BE2C (cell line): ENCODE data around the gene A3GALT2. TPM values are rescaled to one million over a fixed set of nuclear protein-coding genes. Genes with fewer than 3 reads are reported as not detected.

Source experiments
- DNase-seq: peaks from one replicate; pipeline ENCODE4 v3.0.0-alpha.2; 2020
- H3K27me3 ChIP-seq: fragments of 250-450 bp; sonication (Bioruptor Pico); 2 replicates; pipeline ENCODE4 v1.5.1; 2020; ENCODE audit warnings: mild to moderate bottlenecking
- H3K36me3 ChIP-seq: fragments of 250-450 bp; sonication (Bioruptor Pico); 2 replicates; pipeline ENCODE4 v1.5.1; 2020; ENCODE audit warnings: mild to moderate bottlenecking
- H3K4me1 ChIP-seq: fragments of 250-450 bp; sonication (Bioruptor Pico); 2 replicates; pipeline ENCODE4 v1.5.1; 2020
- H3K4me3 ChIP-seq: 2 replicates; pipeline ENCODE4 v1.5.1; 2011; ENCODE audit warnings: low read depth, low read length
- H3K9me3 ChIP-seq: fragments of 250-450 bp; sonication (Bioruptor Pico); 2 replicates; pipeline ENCODE4 v1.5.1; 2020
- polyA plus RNA-seq: library from polyadenylated mRNA; unstranded; fragments of >200 nt; gene quantifications from one replicate; pipeline ENCODE4 v1.2.1, GENCODE V29; 2012; ENCODE audit warnings: low read depth, missing spikeins; ENCODE audit not compliant: insufficient read length, insufficient read depth
- TF ChIP-seq, protein P1 (sequence below): IDR thresholded peaks from 2 replicates; pipeline ENCODE4 v1.5.1; 2012; ENCODE audit warnings: mild to moderate bottlenecking, low read depth, low read length

Gene A3GALT2
- polyA plus RNA-seq, result not detected

DNA sequence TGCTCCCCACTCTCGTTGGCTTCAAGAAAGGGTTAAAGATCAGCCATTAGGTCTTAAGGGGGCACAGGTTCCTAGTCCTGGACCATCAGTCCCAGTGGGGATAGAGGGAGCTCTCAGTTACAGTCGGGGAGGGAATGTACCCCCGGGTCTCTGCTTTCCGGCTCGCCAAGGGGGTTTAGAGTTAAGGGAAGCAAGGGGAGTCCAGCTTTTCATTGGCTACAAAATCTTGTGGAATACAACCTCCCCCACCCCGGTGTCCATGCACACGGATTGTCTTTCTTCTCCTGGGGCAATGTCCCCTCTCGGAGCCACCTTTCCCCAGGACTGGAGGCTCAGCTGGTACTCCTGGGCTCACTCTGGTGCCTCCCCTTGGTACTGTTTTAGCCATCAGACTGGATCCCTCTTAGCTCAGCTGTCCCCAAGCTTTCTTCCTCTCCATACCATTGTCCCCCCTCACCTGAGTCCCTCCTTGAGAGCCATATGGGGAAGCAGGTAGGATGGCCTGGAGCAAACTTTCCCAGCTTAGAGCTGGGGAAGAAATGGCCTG lies at the start of gene A3GALT2:
A3GALT2 (minus strand) TSS at position 480 of the 547 bp plus-strand sequence; CDS start at position 480, 0 bp downstream.
- Histone ChIP-seq H3K27me3 (no peaks in the 10 kb centered on the region), H3K4me3 (no peak within 1 kb of the TSS), H3K9me3 (no peaks in the 10 kb centered on the region), H3K36me3 (peaks cover under 1% of the 10 kb centered on the region; the same call in 1 of the 2 replicates), H3K4me1 (no peaks in the 10 kb centered on the region)
- TF ChIP-seq, protein P1, sequence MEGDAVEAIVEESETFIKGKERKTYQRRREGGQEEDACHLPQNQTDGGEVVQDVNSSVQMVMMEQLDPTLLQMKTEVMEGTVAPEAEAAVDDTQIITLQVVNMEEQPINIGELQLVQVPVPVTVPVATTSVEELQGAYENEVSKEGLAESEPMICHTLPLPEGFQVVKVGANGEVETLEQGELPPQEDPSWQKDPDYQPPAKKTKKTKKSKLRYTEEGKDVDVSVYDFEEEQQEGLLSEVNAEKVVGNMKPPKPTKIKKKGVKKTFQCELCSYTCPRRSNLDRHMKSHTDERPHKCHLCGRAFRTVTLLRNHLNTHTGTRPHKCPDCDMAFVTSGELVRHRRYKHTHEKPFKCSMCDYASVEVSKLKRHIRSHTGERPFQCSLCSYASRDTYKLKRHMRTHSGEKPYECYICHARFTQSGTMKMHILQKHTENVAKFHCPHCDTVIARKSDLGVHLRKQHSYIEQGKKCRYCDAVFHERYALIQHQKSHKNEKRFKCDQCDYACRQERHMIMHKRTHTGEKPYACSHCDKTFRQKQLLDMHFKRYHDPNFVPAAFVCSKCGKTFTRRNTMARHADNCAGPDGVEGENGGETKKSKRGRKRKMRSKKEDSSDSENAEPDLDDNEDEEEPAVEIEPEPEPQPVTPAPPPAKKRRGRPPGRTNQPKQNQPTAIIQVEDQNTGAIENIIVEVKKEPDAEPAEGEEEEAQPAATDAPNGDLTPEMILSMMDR, result no peak
- DNase-seq, result no peak

DNA sequence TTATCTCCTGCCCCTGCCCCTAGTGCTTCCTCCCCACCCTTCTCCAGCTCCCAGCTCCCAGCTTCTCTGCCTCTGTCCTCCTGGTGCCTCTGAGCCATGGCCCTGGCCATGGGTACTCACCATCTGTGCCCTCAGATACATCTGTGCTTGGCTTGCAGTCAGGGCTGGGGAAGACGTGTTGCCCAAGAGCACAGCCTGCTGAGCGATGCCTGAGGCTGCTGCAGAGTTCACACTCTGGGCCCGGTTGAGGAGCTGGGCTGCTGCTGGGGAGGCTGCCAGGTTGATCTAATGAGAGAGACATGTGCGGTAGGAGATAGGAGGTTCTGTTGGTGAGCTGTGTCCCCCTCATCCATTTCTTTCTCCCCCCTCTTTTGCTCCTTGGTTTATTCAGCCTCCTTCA lies 49.4 kb upstream of the A3GALT2 start:
- Histone ChIP-seq H3K36me3 (no peaks in the 10 kb centered on the region), H3K9me3 (no peaks in the 10 kb centered on the region), H3K27me3 (no peaks in the 10 kb centered on the region), H3K4me1 (peaks cover 4% of the 10 kb centered on the region; the same call in 1 of the 2 replicates), H3K4me3 (no peak overlapping the region)
- DNase-seq, result no peak
- TF ChIP-seq, protein P1, result no peak

- DNase-seq, result no peak
- no peaks in the 10 kb centered on the region for H3K27me3 ChIP-seq
- H3K9me3 ChIP-seq, result no peaks in the 10 kb centered on the region
- peaks cover 7% of the 10 kb centered on the region for H3K4me1 ChIP-seq
- no peaks in the 10 kb centered on the region for H3K36me3 ChIP-seq
- no peak overlapping the region for H3K4me3 ChIP-seq
- TF ChIP-seq, protein P1, result no peak
Measured at GRCh38 chr1:33369764-33370163, 48.9 kb upstream of the A3GALT2 start.

DNA sequence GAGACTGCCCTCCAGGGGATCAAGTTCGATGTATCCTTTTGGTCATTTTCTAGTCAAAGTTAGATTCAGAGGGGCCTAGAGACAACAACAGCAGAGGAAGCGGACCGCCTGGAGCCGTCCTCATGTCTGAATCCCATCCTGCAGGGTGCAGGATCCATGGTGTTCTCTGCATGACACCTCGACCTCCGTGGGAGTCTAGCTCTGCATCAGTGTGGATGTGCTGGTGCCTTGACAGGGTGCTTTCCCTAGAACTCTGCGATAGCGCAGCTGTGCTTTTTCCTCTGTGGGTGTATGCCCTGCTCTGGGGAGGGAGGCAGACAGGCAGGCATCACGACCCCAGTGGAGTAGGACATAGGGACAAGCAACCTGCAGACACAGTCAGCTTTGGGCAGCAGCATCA lies 48.2 kb upstream of the A3GALT2 start:
- TF ChIP-seq, protein P1, result no peak

DNA sequence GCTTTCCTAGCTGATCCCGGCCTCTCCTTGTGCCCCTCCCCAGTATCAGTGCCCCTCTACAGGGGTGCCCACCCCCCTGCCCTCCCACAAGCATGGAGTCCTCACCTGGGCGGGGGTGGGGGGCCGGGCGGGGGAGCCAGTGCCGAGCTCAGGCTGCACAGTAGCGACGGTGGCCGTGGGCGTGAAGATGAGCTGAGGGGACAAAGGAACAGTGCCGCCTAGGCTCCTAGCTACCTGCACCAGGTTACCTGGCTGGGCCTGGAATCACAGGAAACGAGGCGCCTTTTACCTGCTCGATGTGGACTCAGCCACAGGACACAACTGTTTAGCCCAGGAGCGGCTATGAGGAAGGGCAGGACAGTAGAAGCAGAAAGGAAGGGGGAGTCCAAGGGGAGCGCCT lies 47.5 kb upstream of the A3GALT2 start:
- TF ChIP-seq, protein P1, result no peak
- no peaks in the 10 kb centered on the region for H3K9me3 ChIP-seq
- no peaks in the 10 kb centered on the region for H3K27me3 ChIP-seq
- H3K4me1 ChIP-seq, result peaks cover 7% of the 10 kb centered on the region
- DNase-seq, result no peak
- no peak overlapping the region for H3K4me3 ChIP-seq
- no peaks in the 10 kb centered on the region for H3K36me3 ChIP-seq

More for the DNA sequence above, 48.2 kb upstream of the A3GALT2 start:
- Histone ChIP-seq H3K27me3 (no peaks in the 10 kb centered on the region), H3K4me1 (peaks cover 7% of the 10 kb centered on the region), H3K9me3 (no peaks in the 10 kb centered on the region), H3K4me3 (no peak overlapping the region), H3K36me3 (no peaks in the 10 kb centered on the region)
- DNase-seq, result no peak
